Heart left ventricle (tissue), 16 donors: Measurements from ENCODE around the gene LRIG1. TPM values are rescaled to one million over a fixed set of nuclear protein-coding genes. Genes with fewer than 3 reads are reported as not detected.

Source experiments
- ATAC-seq, 4 donors: fragments of 200-7000 bp; cut with Tn5 transposase; one replicate each; pipeline ENCODE4 v1.9.1; 2020 to 2022; ENCODE audit warnings: moderate library complexity in 4 of 4, mild to moderate bottlenecking in 3 of 4, moderate number of reproducible peaks in 1 of 4
- DNase-seq, 5 donors: peaks; one replicate each; pipeline ENCODE4 v3.0.0-alpha.2; 2020
- H3K27ac ChIP-seq, 12 donors: fragments of 200-600 bp; sonication (generic) in 4 of 12; one replicate each; pipeline versions ENCODE4 v1.5.0 to v1.8.0; 2016 to 2022; ENCODE audit warnings: mild to moderate bottlenecking in 2 of 12
- H3K27me3 ChIP-seq, 9 donors: fragments of 200-600 bp; sonication (generic) in 2 of 9; one replicate each; pipeline versions ENCODE4 v1.5.1 to v1.8.0; 2016 to 2022; ENCODE audit warnings: mild to moderate bottlenecking in 3 of 9
- H3K36me3 ChIP-seq, 9 donors: fragments of 200-600 bp; sonication (generic) in 2 of 9; one replicate each; pipeline versions ENCODE4 v1.5.0 to v1.8.0; 2018 to 2022; ENCODE audit warnings: mild to moderate bottlenecking in 2 of 9
- H3K4me1 ChIP-seq, 12 donors: fragments of 200-600 bp; sonication (generic) in 4 of 12; one replicate each; pipeline versions ENCODE4 v1.5.0 to v1.8.0; 2016 to 2022; ENCODE audit warnings: mild to moderate bottlenecking in 3 of 12
- H3K4me3 ChIP-seq, 12 donors: fragments of 200-600 bp; sonication (generic) in 4 of 12; one replicate each; pipeline versions ENCODE4 v1.5.0 to v1.8.0; 2017 to 2022; ENCODE audit warnings: mild to moderate bottlenecking in 9 of 12, moderate library complexity in 4 of 12
- H3K9me3 ChIP-seq, 12 donors: fragments of 200-600 bp; sonication (generic) in 4 of 12; one replicate each; pipeline versions ENCODE4 v1.5.0 to v1.8.0; 2016 to 2022; ENCODE audit warnings: mild to moderate bottlenecking in 1 of 12
- CTCF ChIP-seq, 12 donors: fragments of 200-600 bp; sonication (generic) in 4 of 12; IDR thresholded peaks; one replicate each; pipeline versions ENCODE4 v1.5.0 to v1.8.0; 2018 to 2022; ENCODE audit warnings: antibody characterized with exemption in 12 of 12, mild to moderate bottlenecking in 5 of 12
- POLR2A ChIP-seq, 2 donors: fragments of 450-650 bp; IDR thresholded peaks; one replicate each; pipeline ENCODE4 v1.6.1; 2017; ENCODE audit warnings: antibody characterized with exemption in 2 of 2, mild to moderate bottlenecking in 2 of 2, moderate library complexity in 2 of 2
- WGBS, 4 donors: extraction: QIAGEN DNeasy Blood & Tissue Kit in 2 of 4; methylation state at CpG; one replicate each; pipeline versions ENCODE4 v1.1.5 to v1.1.7; 2013 to 2018; 5-methylcytosine and 5-hydroxymethylcytosine counted together
- intact Hi-C, 10 donors: fragments of 100-400 bp; cut with DNase I; formaldehyde crosslinking; loops; one replicate each; pipeline versions ENCODE4 v1.11.1 to v1.14.2; 2022
- polyA plus RNA-seq, 2 donors: library from polyadenylated mRNA; stranded (reverse); fragments of 200-250 nt; gene quantifications; one replicate each; pipeline ENCODE4 v1.2.3, GENCODE V29; 2013
- total RNA-seq, 9 donors: library from RNA; depleted of rRNA in 2 of 9; stranded (reverse); fragments of >200 nt in 2 of 9; fragmentation: NEBNext Ultra II Directional in 3 of 9; extraction: Animal tissue kit (Norgen Biotek cat#: 25700) in 3 of 9; gene quantifications; one replicate each; pipeline versions ENCODE4 v1.1.0 to v1.2.4, GENCODE V29; 2016 to 2023
- donor health status: ischemic (EF 13 %, LVEDD 7.1; RV severe dilation, severe dysfunction).
- donor health status: healthy with polysubstance abuse.
- donor health status: DM: no; HTN: yes; CAD: no.
- donor health status: DM: no; HTN: no; CAD: no.
- donor health status: ischemic (EF 25% LVEDD 6.9; RV normal size, moderate dysfunction).
- donor health status: ischemic (EF 25% LVEDD 5.7; RV mildly dilated, moderate dysfunction).
- donor health status: healthy.
- donor health status: DM: yes; HTN: yes; CAD: no.
- donor health status: ischemic (EF 35%, LVEDD 5.7; RV mildly dilated, moderate dysfunction).
- donor health status: nonischemic (EF 11% LVEDD 7.7; RV severe dilation, severe dysfunction).
- donor health status: DM: yes; HTN: yes; CAD: no.
- donor health status: PGD.
- donor health status: ischemic (EF 29% LVEDD 5.4; RV normal size, mild dysfunction).
- donor health status: nonischemic (EF 23%, LVEDD 6.1; RV moderate dilation, normal function).

The LRIG1 gene
- total and polyA plus RNA-seq, 11 donors, result 42.3 to 161 (median 88.8) TPM

DNA sequence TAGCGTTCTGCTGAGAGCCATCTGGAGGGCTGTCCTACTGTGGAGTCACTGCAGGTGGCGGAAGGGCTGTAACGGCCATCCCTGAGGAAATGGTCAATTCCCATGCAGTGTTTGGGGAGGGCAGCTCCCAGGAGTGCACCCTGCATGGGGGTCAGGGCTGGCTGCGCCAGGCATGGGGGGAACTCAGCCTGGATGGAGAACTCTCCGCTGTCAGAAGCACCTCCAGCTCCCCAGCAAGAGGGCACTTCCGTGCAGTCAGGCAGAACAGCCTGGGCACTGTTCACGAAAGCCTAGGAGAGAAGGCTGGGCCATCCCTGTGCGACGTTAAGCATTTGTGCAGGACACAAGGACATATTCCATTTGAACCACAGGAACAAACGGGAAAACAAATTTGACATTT lies 105.2 kb downstream of the LRIG1 start:
- no peak for TF ChIP-seq POLR2A (IDR thresholded peaks at IDR 0.05)
- TF ChIP-seq CTCF (IDR thresholded peaks at IDR 0.05), result no peak
- no peak for DNase-seq
- 88 to 94% (median 92%) methylated on average over 10 of the region's 10 CpGs for WGBS, 4 donors
- Histone ChIP-seq H3K4me1 (peaks cover 5 to 52% (median 33%) of the 10 kb centered on the region in 12 donors), H3K4me3 (no peak overlapping the region), H3K27me3 (no peaks in the 10 kb centered on the region), H3K9me3 (no peaks in the 10 kb centered on the region), H3K36me3 (peaks cover 0 to 78% (median 45%) of the 10 kb centered on the region in 9 donors), H3K27ac (peak overlapping the region in 4 of 12 donors; percentile 62 to 81 (median 68))
- no peak for ATAC-seq
- intact Hi-C loops, result no loop called here

DNA sequence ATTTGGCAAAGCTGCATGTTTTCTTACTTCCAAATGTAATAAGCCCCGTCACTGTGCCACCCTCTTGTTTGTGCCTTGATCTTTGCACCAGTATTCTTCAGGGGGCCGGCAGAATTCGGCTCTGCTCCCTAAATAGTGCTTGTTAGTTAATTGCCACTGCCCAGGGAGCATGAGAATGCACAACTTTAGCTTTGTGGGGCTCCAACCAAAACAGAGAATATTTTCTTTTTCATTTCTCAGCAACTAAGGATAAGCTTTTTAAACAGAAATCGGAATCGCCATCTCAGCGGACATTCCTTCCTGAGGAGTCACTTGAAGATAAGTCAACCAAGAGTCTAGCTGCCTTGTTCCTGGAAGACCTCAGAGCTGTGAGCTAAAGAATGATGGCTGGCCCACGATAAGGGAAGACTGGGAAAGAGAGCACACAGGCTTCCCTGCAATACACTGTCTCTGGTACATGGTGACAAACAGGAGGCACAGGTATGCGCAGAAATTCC lies 106.0 kb downstream of the LRIG1 start:
- peak overlapping the region in 7 of 12 donors; percentile 22 to 81 (median 66) for H3K27ac ChIP-seq
- H3K27me3 ChIP-seq, result no peaks in the 10 kb centered on the region
- peaks cover 0 to 81% (median 45%) of the 10 kb centered on the region in 9 donors for H3K36me3 ChIP-seq
- TF ChIP-seq CTCF (IDR thresholded peaks at IDR 0.05), result no peak
- DNase-seq (no peak), ATAC-seq (peak in 2 of 4 donors; percentile 11 to 30)
- WGBS, 4 donors, result 68 to 81% (median 75%) methylated on average over 8 of the region's 8 CpGs
- H3K9me3 ChIP-seq, result no peaks in the 10 kb centered on the region
- intact Hi-C loops, result no loop called here
- H3K4me3 ChIP-seq, result no peak overlapping the region
- H3K4me1 ChIP-seq, result peaks cover 5 to 47% (median 33%) of the 10 kb centered on the region in 12 donors

DNA sequence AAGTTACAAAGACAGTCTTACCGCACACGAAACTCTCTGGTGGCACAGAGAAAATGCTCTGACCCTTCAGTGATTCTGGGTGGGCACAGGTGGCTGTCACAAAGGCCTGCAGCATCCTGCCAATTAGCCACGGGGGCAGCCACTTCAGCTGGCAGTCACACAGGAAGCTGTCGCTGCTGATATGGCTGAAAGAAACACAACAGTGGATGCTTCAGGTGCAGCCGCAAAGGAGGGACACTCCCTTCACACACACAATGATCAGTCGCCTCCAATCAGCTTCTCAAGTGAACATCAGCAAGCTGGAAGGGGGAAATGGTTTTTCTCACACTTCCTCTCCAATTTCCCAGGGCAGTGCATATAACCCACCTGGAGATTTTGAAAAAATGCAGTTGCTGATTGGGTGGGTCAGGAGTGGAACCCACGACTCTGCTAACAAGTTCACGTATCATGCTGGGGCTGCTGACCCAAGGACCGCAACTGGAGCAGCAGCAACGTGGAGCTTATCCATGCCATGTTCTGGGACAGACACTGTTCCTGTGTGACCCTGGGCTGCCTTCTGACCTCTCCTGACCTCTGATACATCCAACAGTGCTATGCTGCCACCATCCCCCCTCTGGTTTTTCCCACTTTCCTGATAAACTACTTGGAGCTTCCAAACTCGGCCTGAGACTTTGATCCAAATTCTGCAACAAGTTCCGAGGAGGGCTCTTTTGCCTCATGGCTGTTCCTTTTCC lies 106.6 kb downstream of the LRIG1 start:
- peak in 3 of 4 donors; percentile 9 to 20 (median 13) for ATAC-seq
- TF ChIP-seq POLR2A (IDR thresholded peaks at IDR 0.05) (no peak), CTCF (IDR thresholded peaks at IDR 0.05) (no peak)
- Histone ChIP-seq H3K36me3 (peaks cover 0 to 86% (median 45%) of the 10 kb centered on the region in 9 donors), H3K27ac (peak overlapping the region in 11 of 12 donors; percentile 4 to 81 (median 53)), H3K27me3 (no peaks in the 10 kb centered on the region), H3K4me1 (peaks cover 5 to 47% (median 33%) of the 10 kb centered on the region in 12 donors), H3K4me3 (no peak overlapping the region), H3K9me3 (no peaks in the 10 kb centered on the region)
- DNase-seq, result no peak
- WGBS, 4 donors, result 42 to 54% (median 49%) methylated on average over 11 to 12 of the region's 12 CpGs
- intact Hi-C loops, result no loop called here

DNA sequence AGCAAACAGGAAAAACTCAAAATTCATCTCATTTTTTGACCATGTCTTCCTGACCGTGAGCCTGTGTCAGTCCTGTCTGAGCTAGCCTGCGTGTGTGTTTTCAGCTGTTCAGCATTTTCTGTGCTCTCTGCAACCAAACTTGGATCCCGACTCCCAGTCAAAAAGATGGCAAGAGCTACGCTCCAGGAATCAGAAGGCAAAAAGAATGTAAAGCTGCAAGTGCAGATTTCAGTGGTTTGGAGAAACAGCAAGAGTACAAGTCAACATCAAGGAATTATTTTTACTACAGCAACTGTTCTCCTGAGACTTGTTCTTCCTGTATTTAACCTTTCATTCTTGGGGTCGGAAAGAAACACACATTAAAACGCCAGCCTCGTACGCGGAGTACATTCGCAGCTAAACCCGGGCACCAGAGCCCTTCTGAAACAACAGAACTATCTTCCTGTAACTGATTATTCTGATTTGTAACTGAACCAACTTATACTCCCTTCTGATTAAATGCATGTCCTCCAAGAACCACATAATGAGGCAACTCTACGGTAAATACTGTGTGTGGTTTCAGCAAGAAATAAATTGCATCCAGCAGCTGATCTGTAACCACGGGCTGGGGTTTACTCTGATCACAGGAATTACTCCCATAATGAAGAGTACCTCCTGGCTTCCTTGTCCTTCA lies 107.4 kb downstream of the LRIG1 start:
- Histone ChIP-seq H3K36me3 (peaks cover 0 to 88% (median 38%) of the 10 kb centered on the region in 9 donors), H3K4me1 (peaks cover 5 to 47% (median 33%) of the 10 kb centered on the region in 12 donors), H3K4me3 (peak overlapping the region in 1 of 12 donors; percentile 22), H3K27ac (peak overlapping the region; percentile 9 to 81 (median 52)), H3K27me3 (no peaks in the 10 kb centered on the region), H3K9me3 (no peaks in the 10 kb centered on the region)
- ATAC-seq (peak in 3 of 4 donors; percentile 6 to 46 (median 22)), DNase-seq (no peak)
- no peak for TF ChIP-seq POLR2A (IDR thresholded peaks at IDR 0.05)
- TF ChIP-seq CTCF (IDR thresholded peaks at IDR 0.05), result no peak
- intact Hi-C loops, result no loop called here
- 52 to 63% (median 57%) methylated on average over 13 of the region's 13 CpGs for WGBS, 4 donors
